CD4-positive, alpha-beta T cell (primary cell): ENCODE data around the gene REG3A. TPM values are rescaled to one million over a fixed set of nuclear protein-coding genes. Genes with fewer than 3 reads are reported as not detected.

Source experiments
- ATAC-seq: fragments of 200-7000 bp; cut with Tn5 transposase; one replicate; pipeline ENCODE4 v1.10.0; 2022; ENCODE audit warnings: mild to moderate bottlenecking; ENCODE audit not compliant: poor library complexity
- CTCF ChIA-PET: fragments of 350-600 bp; sonication (Branson Sonifier 250); formaldehyde crosslinking; loops from one replicate; lab custom pipeline; 2021; ENCODE audit warnings: antibody characterized with exemption, inconsistent platforms; lab: Charles Lee
- POLR2A ChIA-PET: fragments of 350-600 bp; sonication (Branson Sonifier 250); formaldehyde crosslinking; loops from one replicate; lab custom pipeline; 2021; ENCODE audit warnings: antibody characterized with exemption, inconsistent platforms; lab: Charles Lee
- DNase-seq, 14 experiments: peaks; one replicate each; pipeline ENCODE4 v3.0.0-alpha.2; 2013 to 2020; ENCODE audit warnings: mixed read lengths in 2 of 14
- H3K27ac ChIP-seq, 2 donors: one replicate each; pipeline versions ENCODE4 v1.5.1 to v1.7.0; 2013; ENCODE audit warnings: low read length in 2 of 2, low read depth in 1 of 2, mild to moderate bottlenecking in 1 of 2
- H3K27me3 ChIP-seq, 2 experiments: 1 replicate in 1 of 2; 2 replicates in 1 of 2; pipeline versions ENCODE4 v1.6.1 to v1.7.0; 2013; ENCODE audit warnings: low read length in 2 of 2, control low read depth in 1 of 2, mild to moderate bottlenecking in 1 of 2, moderate library complexity in 1 of 2; ENCODE audit not compliant: insufficient read depth in 2 of 2, control insufficient read depth in 1 of 2
- H3K36me3 ChIP-seq: one replicate; pipeline ENCODE4 v1.6.1; 2013; ENCODE audit warnings: low read length, control low read depth; ENCODE audit not compliant: insufficient read depth
- H3K4me1 ChIP-seq: one replicate; pipeline ENCODE4 v1.6.1; 2013; ENCODE audit warnings: low read length, control low read depth; ENCODE audit not compliant: insufficient read depth
- H3K4me3 ChIP-seq: one replicate; pipeline ENCODE4 v1.5.1; 2013; ENCODE audit warnings: mild to moderate bottlenecking, low read length, moderate library complexity
- H3K9me3 ChIP-seq, 2 experiments: 1 replicate in 1 of 2; 2 replicates in 1 of 2; pipeline versions ENCODE4 v1.6.1 to v1.7.0; 2013; ENCODE audit warnings: low read length in 2 of 2, mild to moderate bottlenecking in 2 of 2, control low read depth in 1 of 2, moderate library complexity in 1 of 2; ENCODE audit not compliant: control insufficient read depth in 1 of 2, insufficient read depth in 1 of 2
- H3K27ac Mint-ChIP-seq: one replicate; pipeline ENCODE4 v1.8.0; 2020; ENCODE audit warnings: mixed read lengths
- H3K27me3 Mint-ChIP-seq: one replicate; pipeline ENCODE4 v1.8.0; 2021; ENCODE audit warnings: mixed read lengths
- H3K36me3 Mint-ChIP-seq: one replicate; pipeline ENCODE4 v1.8.0; 2021; ENCODE audit warnings: low read depth, mixed read lengths
- H3K4me1 Mint-ChIP-seq: one replicate; pipeline ENCODE4 v1.8.0; 2021; ENCODE audit warnings: low read depth, mixed read lengths
- H3K4me3 Mint-ChIP-seq: one replicate; pipeline ENCODE4 v1.8.0; 2020; ENCODE audit warnings: mild to moderate bottlenecking, mixed read lengths
- H3K9me3 Mint-ChIP-seq: one replicate; pipeline ENCODE4 v1.8.0; 2020; ENCODE audit warnings: mixed read lengths
- intact Hi-C, 2 experiments: fragments of 100-400 bp; cut with DNase I in 1 of 2; cut with micrococcal nuclease in 1 of 2; formaldehyde crosslinking; loops; one replicate each; pipeline versions ENCODE4 v1.15.1 to v1.9.0; 2023 to 2025; cut with DNase I, micrococcal nuclease
- total RNA-seq, 174 experiments: library from RNA in 2 of 174; stranded (reverse) in 2 of 174; gene quantifications; one replicate each; pipeline ENCODE4 v1.2.3 and lab custom pipeline; 2021 to 2026
- TF ChIP-seq, protein P1 (sequence below): fragments of 200-600 bp; IDR thresholded peaks from one replicate; pipeline ENCODE4 v1.8.0; 2022; ENCODE audit warnings: antibody characterized with exemption, mild to moderate bottlenecking

Gene REG3A
- total RNA-seq, 2 experiments from 2014 or later = not detected

GRCh38 chr2:79180092-79180491 is 20.5 kb upstream of the REG3A start:
- TF ChIP-seq, protein P1, sequence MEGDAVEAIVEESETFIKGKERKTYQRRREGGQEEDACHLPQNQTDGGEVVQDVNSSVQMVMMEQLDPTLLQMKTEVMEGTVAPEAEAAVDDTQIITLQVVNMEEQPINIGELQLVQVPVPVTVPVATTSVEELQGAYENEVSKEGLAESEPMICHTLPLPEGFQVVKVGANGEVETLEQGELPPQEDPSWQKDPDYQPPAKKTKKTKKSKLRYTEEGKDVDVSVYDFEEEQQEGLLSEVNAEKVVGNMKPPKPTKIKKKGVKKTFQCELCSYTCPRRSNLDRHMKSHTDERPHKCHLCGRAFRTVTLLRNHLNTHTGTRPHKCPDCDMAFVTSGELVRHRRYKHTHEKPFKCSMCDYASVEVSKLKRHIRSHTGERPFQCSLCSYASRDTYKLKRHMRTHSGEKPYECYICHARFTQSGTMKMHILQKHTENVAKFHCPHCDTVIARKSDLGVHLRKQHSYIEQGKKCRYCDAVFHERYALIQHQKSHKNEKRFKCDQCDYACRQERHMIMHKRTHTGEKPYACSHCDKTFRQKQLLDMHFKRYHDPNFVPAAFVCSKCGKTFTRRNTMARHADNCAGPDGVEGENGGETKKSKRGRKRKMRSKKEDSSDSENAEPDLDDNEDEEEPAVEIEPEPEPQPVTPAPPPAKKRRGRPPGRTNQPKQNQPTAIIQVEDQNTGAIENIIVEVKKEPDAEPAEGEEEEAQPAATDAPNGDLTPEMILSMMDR = no peak
- no peaks in the 10 kb centered on the region for H3K4me1 ChIP-seq
- DNase-seq = no peak
- Mint-ChIP-seq H3K4me3 (no peak overlapping the region), H3K9me3 (peaks cover 4% of the 10 kb centered on the region), H3K27me3 (no peaks in the 10 kb centered on the region), H3K4me1 (no peaks in the 10 kb centered on the region), H3K36me3 (no peaks in the 10 kb centered on the region), H3K27ac (no peak overlapping the region)
- no peak overlapping the region for H3K4me3 ChIP-seq
- POLR2A ChIA-PET = no interaction called here
- no peaks in the 10 kb centered on the region for H3K27me3 ChIP-seq
- peaks cover 0 to 6% of the 10 kb centered on the region in 2 experiments for H3K9me3 ChIP-seq
- H3K27ac ChIP-seq = no peak overlapping the region
- intact Hi-C loops = no loop called here
- no peaks in the 10 kb centered on the region for H3K36me3 ChIP-seq
- ATAC-seq = no peak
- CTCF ChIA-PET = no interaction called here

DNA sequence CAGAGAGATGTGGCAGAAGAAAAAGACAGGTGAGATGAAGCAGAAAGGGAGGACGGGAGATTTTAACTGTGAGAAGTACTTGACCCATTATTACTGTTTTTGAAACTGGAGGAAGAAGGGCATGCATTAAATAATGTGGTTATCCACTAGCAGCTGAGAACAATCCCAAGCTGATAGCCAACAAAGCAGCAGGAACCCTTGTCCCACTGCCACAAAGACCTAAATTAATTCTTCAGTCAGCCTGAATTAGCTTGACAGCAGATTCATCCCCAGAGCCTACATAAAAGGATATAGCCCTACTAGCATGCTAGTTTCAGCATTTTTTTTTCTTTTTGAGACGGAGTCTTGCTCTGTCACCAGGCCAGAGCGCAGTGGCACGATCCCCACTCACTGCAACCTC is 19.5 kb upstream of the REG3A start:
- Mint-ChIP-seq H3K27ac (no peak overlapping the region), H3K36me3 (no peaks in the 10 kb centered on the region), H3K4me3 (no peak overlapping the region), H3K27me3 (no peaks in the 10 kb centered on the region), H3K9me3 (peaks cover 2% of the 10 kb centered on the region), H3K4me1 (no peaks in the 10 kb centered on the region)
- intact Hi-C loops = no loop called here
- peaks cover 0 to 6% of the 10 kb centered on the region in 2 experiments for H3K9me3 ChIP-seq
- H3K4me3 ChIP-seq = no peak overlapping the region
- CTCF ChIA-PET = no interaction called here
- H3K27ac ChIP-seq = no peak overlapping the region
- POLR2A ChIA-PET = no interaction called here
- no peaks in the 10 kb centered on the region for H3K4me1 ChIP-seq
- ATAC-seq (no peak), DNase-seq (no peak)
- H3K27me3 ChIP-seq = no peaks in the 10 kb centered on the region
- no peaks in the 10 kb centered on the region for H3K36me3 ChIP-seq
- TF ChIP-seq, protein P1 = no peak

GRCh38 chr2:79178076-79178674 is 18.6 kb upstream of the REG3A start:
- TF ChIP-seq, protein P1 = no peak
- ChIA-PET POLR2A (no interaction called here), CTCF (no interaction called here)
- Histone ChIP-seq H3K4me3 (no peak overlapping the region), H3K9me3 (peaks cover 0 to 6% of the 10 kb centered on the region in 2 experiments), H3K4me1 (no peaks in the 10 kb centered on the region), H3K36me3 (no peaks in the 10 kb centered on the region), H3K27ac (no peak overlapping the region), H3K27me3 (no peaks in the 10 kb centered on the region)
- no peaks in the 10 kb centered on the region for H3K27me3 Mint-ChIP-seq
- no peaks in the 10 kb centered on the region for H3K4me1 Mint-ChIP-seq
- H3K36me3 Mint-ChIP-seq = no peaks in the 10 kb centered on the region
- intact Hi-C loops = no loop called here
- H3K9me3 Mint-ChIP-seq = peaks cover 2% of the 10 kb centered on the region
- no peak overlapping the region for H3K27ac Mint-ChIP-seq
- ATAC-seq (no peak), DNase-seq (no peak)
- H3K4me3 Mint-ChIP-seq = no peak overlapping the region
